K562 (cell line): ENCODE results near the gene HMCES. TPM values are rescaled to one million over a fixed set of nuclear protein-coding genes. Genes with fewer than 3 reads are reported as not detected.

Experiments used
- ATAC-seq: fragments of 200-7000 bp; cut with Tn5 transposase; 3 replicates; pipeline ENCODE4 v1.9.1; 2020; ENCODE audit warnings: moderate library complexity
- BruUV-seq: library from RNA; stranded (reverse); fragments of 400-500 nt; replicated peaks from 2 replicates; lab custom pipeline; 2021; lab: Mats Ljungman, UMichigan
- CTCF ChIA-PET: fragments of 300-600 bp; formaldehyde crosslinking; extraction: SDS; loops from one replicate; lab custom pipeline; 2021; ENCODE audit warnings: low intra/inter-chr PET ratio; lab: Yijun Ruan, JAX
- POLR2A ChIA-PET: fragments of 300-600, 350-650 bp; sonication (Branson Sonifier 250); formaldehyde crosslinking; extraction: SDS; loops from one replicate; lab custom pipeline; 2021; ENCODE audit warnings: antibody characterized with exemption, inconsistent platforms; lab: Yijun Ruan, JAX
- DNase-seq, 4 experiments: peaks; one replicate each; pipeline versions ENCODE4 v3.0.0 to v3.0.0-alpha.2; 2011 to 2018; ENCODE audit warnings: low spot score in 3 of 4, mixed read lengths in 3 of 4; ENCODE audit errors: extremely low read depth in 1 of 4
- FAIRE-seq: peaks from 2 replicates; lab custom pipeline; 2011; peaks lifted over from hg19 to GRCh38; lab: Jason Lieb, UNC
- H2AFZ ChIP-seq: 2 replicates; pipeline ENCODE4 v1.6.0; 2011; ENCODE audit warnings: low read depth, low read length, control low read depth, inconsistent platforms
- H3K27ac ChIP-seq: fragments of 200-600 bp; 3 replicates; pipeline ENCODE4 v1.8.0; 2011; ENCODE audit warnings: low read depth, mild to moderate bottlenecking, control low read depth, inconsistent platforms, low read length, moderate library complexity, mixed read lengths; ENCODE audit errors: extremely low read depth
- H3K27me3 ChIP-seq, 2 experiments: fragments of 300-600 bp in 1 of 2; 2 replicates in 1 of 2; 3 replicates in 1 of 2; pipeline versions ENCODE4 v1.6.0 to v1.8.0; 2011; ENCODE audit warnings: inconsistent platforms in 2 of 2, low read length in 2 of 2, mild to moderate bottlenecking in 1 of 2, mixed read lengths in 1 of 2, moderate library complexity in 1 of 2; ENCODE audit not compliant: control insufficient read depth in 2 of 2, insufficient read depth in 2 of 2
- H3K36me3 ChIP-seq: fragments of 300-600 bp; 3 replicates; pipeline ENCODE4 v1.8.0; 2011; ENCODE audit warnings: mild to moderate bottlenecking, low read length, inconsistent platforms; ENCODE audit not compliant: control insufficient read depth, insufficient read depth
- H3K4me1 ChIP-seq, 2 experiments: fragments of 200-600 bp in 1 of 2; replicated peaks in 1 of 2; 2 replicates in 1 of 2; 3 replicates in 1 of 2; pipeline versions ENCODE4 v1.5.1 to v1.8.0; 2011; ENCODE audit warnings: inconsistent platforms in 2 of 2, low read length in 2 of 2, mild to moderate bottlenecking in 1 of 2, mixed read lengths in 1 of 2, moderate library complexity in 1 of 2; ENCODE audit not compliant: control insufficient read depth in 2 of 2, insufficient read depth in 2 of 2
- H3K4me2 ChIP-seq: 2 replicates; pipeline ENCODE4 v1.6.1; 2011; ENCODE audit warnings: low read length, control low read depth, inconsistent platforms, mixed read lengths; ENCODE audit not compliant: insufficient read depth
- H3K4me3 ChIP-seq: fragments of 200-600 bp; sonication (generic), shearing (Covaris generic); 2 replicates; pipeline ENCODE4 v1.5.1; 2016; ENCODE audit warnings: control low read depth, inconsistent platforms
- H3K79me2 ChIP-seq: fragments of 200-600 bp; 3 replicates; pipeline ENCODE4 v1.8.0; 2011; ENCODE audit warnings: low read length, inconsistent platforms; ENCODE audit not compliant: control insufficient read depth, insufficient read depth
- H3K9ac ChIP-seq, 2 experiments: 2 replicates each; pipeline versions ENCODE4 v1.6.0 to v1.6.1; 2011; ENCODE audit warnings: low read depth in 2 of 2, low read length in 2 of 2, control low read depth in 1 of 2, inconsistent platforms in 1 of 2, mild to moderate bottlenecking in 1 of 2, mixed read lengths in 1 of 2; ENCODE audit not compliant: insufficient read depth in 1 of 2
- H3K9me1 ChIP-seq: one replicate; pipeline ENCODE4 v1.6.0; 2011; ENCODE audit warnings: inconsistent platforms, mild to moderate bottlenecking, low read length, moderate library complexity; ENCODE audit not compliant: control insufficient read depth, insufficient read depth
- H3K9me3 ChIP-seq: replicated peaks from 2 replicates; pipeline ENCODE4 v1.5.1; 2011; ENCODE audit warnings: low read depth, low read length, inconsistent platforms; ENCODE audit not compliant: control insufficient read depth, insufficient read depth
- H4K20me1 ChIP-seq: replicated peaks from 2 replicates; pipeline ENCODE4 v1.6.1; 2011; ENCODE audit warnings: low read length, inconsistent platforms, mixed read lengths; ENCODE audit not compliant: control insufficient read depth, insufficient read depth
- ATF2 ChIP-seq: sonication (generic); formaldehyde crosslinking; IDR thresholded peaks from 2 replicates; pipeline ENCODE4 v1.8.1; 2022; ENCODE audit warnings: missing genetic modification reagents
- DDX20 ChIP-seq: fragments of 450-650 bp; IDR thresholded peaks from 2 replicates; pipeline ENCODE4 v1.6.1; 2016; ENCODE audit warnings: missing genetic modification characterization, low read depth, mild to moderate bottlenecking, missing compliant biosample characterization, moderate library complexity
- JUND ChIP-seq, 2 experiments: IDR thresholded peaks; 2 replicates in 1 of 2; 3 replicates in 1 of 2; pipeline ENCODE4 v1.6.1; 2011; ENCODE audit warnings: borderline replicate concordance in 2 of 2, low read depth in 2 of 2, low read length in 2 of 2, improper control_type of control experiment in 1 of 2, missing biosample characterization in 1 of 2, missing genetic modification characterization in 1 of 2, missing genetic modification reagents in 1 of 2
- KLF1 ChIP-seq: fragments of 450-650 bp; IDR thresholded peaks from 2 replicates; pipeline ENCODE4 v1.6.1; 2016; ENCODE audit warnings: missing genetic modification characterization, missing compliant biosample characterization
- NBN ChIP-seq: fragments of 450-650 bp; IDR thresholded peaks from 2 replicates; pipeline ENCODE4 v1.6.1; 2016; ENCODE audit warnings: low read depth, mild to moderate bottlenecking
- POLR2G ChIP-seq: fragments of 200-400 bp; formaldehyde crosslinking; IDR thresholded peaks from 2 replicates; pipeline ENCODE4 v1.6.1; 2017; ENCODE audit warnings: low read depth, mild to moderate bottlenecking, antibody characterized with exemption, low read length, moderate library complexity
- RBFOX2 ChIP-seq: fragments of 200-400 bp; formaldehyde crosslinking; IDR thresholded peaks from 2 replicates; pipeline ENCODE4 v1.6.1; 2017; ENCODE audit warnings: low read depth, mild to moderate bottlenecking, low read length, moderate library complexity
- ZNF146 ChIP-seq: IDR thresholded peaks from one replicate; pipeline ENCODE4 v1.6.1; 2018; ENCODE audit warnings: missing compliant biosample characterization; ENCODE audit not compliant: unreplicated experiment
- ZNF239 ChIP-seq: fragments of 250-450 bp; sonication (Bioruptor Pico); IDR thresholded peaks from 2 replicates; pipeline ENCODE4 v1.4.0; 2020; ENCODE audit warnings: mild to moderate bottlenecking
- ZNF75A ChIP-seq: fragments of 450-650 bp; formaldehyde crosslinking; IDR thresholded peaks from 2 replicates; pipeline ENCODE4 v1.4.0; 2020; ENCODE audit warnings: mild to moderate bottlenecking
- WGBS: fragments of 100-300 bp; shearing (Covaris generic); methylation state at CpG from one replicate; pipeline ENCODE4 v1.1.6; 2016; ENCODE audit warnings: low coverage, mixed read lengths; ENCODE audit not compliant: insufficient coverage; ENCODE audit errors: missing lambda C conversion rate; 5-methylcytosine and 5-hydroxymethylcytosine counted together
- in situ Hi-C: fragments of 300-500 bp; cut with MboI; formaldehyde crosslinking; loops from 4 replicates; pipeline ENCODE4 v1.15.0; 2018; ENCODE audit warnings: inconsistent platforms, mixed read lengths
- intact Hi-C: fragments of 100-400 bp; cut with micrococcal nuclease; formaldehyde crosslinking; loops from 2 replicates; pipeline ENCODE4 v1.14.2; 2022
- polyA plus RNA-seq, 8 experiments: library from polyadenylated mRNA; depleted of rRNA in 4 of 8; stranded (reverse) in 5 of 8; unstranded in 3 of 8; fragments of >200 nt; fragmentation: Nextera tagmentation in 2 of 8; fragmentation: Illumina TruSeq in 1 of 8; extraction: Ambion mirVana in 2 of 8; extraction: Trizol in 1 of 8; gene quantifications; 2 replicates each; pipeline versions ENCODE4 v1.2.1 to v1.2.3, GENCODE V29; 2011 to 2014; ENCODE audit warnings: inconsistent platforms in 1 of 8, missing spikeins in 1 of 8
- total RNA-seq, 7 experiments: library from RNA; depleted of rRNA in 6 of 7; stranded (reverse); fragments of >200 nt in 6 of 7; fragmentation: Illumina TruSeq in 2 of 7; extraction: Trizol in 2 of 7; gene quantifications; 2 replicates each; pipeline versions ENCODE4 v1.2.1 to v1.2.3, GENCODE V29; 2011 to 2021; ENCODE audit warnings: low replicate concordance in 1 of 7
- TF ChIP-seq, protein P1 (sequence below): IDR thresholded peaks from 2 replicates; pipeline ENCODE4 v1.6.1; 2011; ENCODE audit not compliant: insufficient read length; ENCODE audit errors: extremely low read depth

The HMCES gene
- total and polyA plus RNA-seq, 9 of the 15 experiments (the other 6 are each of a cell fraction or from before 2014, with no cell fraction given), result 18.8 to 45.3 (median 24.8) TPM

DNA sequence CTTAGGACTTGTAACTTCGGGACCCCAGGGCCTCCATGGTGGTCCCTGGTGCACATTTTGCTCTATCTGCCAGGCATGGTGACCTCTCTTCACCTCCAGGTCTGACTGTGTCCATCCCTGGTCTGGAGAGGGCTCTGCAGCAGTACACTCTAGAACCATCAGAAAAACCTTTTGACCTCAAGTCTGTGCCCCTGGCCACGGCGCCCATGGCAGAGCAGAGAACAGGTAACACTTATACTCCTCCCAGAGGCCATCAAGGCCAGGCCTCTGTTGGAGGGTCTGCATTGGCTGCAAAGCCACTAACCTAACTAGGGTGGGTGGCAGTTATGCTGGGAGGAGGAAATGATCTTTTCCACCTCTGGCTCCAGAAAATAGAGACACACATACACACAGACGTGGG, 10.3 kb upstream of the HMCES start:
- BruUV-seq, result no TSS peak
- H3K4me3 ChIP-seq, result no peak overlapping the region
- no peak overlapping the region for H2AFZ ChIP-seq
- H3K9ac ChIP-seq, result no peak overlapping the region
- FAIRE-seq (no peak), DNase-seq (no peak), ATAC-seq (no peak)
- no peaks in the 10 kb centered on the region for H4K20me1 ChIP-seq
- peaks cover 93% of the 10 kb centered on the region for H3K36me3 ChIP-seq
- no peaks in the 10 kb centered on the region for H3K9me3 ChIP-seq
- no peaks in the 10 kb centered on the region for H3K4me1 ChIP-seq
- intact Hi-C loops (no loop called here), in situ Hi-C loops (no loop called here)
- H3K4me2 ChIP-seq, result no peak overlapping the region
- H3K9me1 ChIP-seq, result no peaks in the 10 kb centered on the region
- ChIA-PET POLR2A (interaction anchor here (2.0 kb wide), 1 partner anchor 17 kb away, joined by 5 read pairs; no protein-coding TSS in a partner anchor), CTCF (no interaction called here)
- no peaks in the 10 kb centered on the region for H3K79me2 ChIP-seq
- no peak overlapping the region for H3K27ac ChIP-seq
- TF ChIP-seq ATF2 (CRISPR knock-in tag) (no peak), DDX20 (tag) (no peak), ZNF75A (no peak), NBN (no peak)
- TF ChIP-seq, all 486 proteins: peak for 0
- H3K27me3 ChIP-seq, result no peaks in the 10 kb centered on the region
- 88% methylated on average over 3 of the region's 4 CpGs for WGBS

GRCh38 chr3:129271674-129272073, 7.0 kb upstream of the HMCES start:
- ATAC-seq (no peak), DNase-seq (no peak), FAIRE-seq (no peak)
- no peaks in the 10 kb centered on the region for H3K9me3 ChIP-seq
- no peaks in the 10 kb centered on the region for H3K79me2 ChIP-seq
- H3K27me3 ChIP-seq, result no peaks in the 10 kb centered on the region
- ChIA-PET CTCF (no interaction called here), POLR2A (interaction anchor here (0.9 to 2.7 kb wide), 3 partner anchors 8 to 22 kb away, joined by 4 to 13 read pairs (median 11); partner anchors contain the start of gene COPG1)
- no peak overlapping the region for H3K4me3 ChIP-seq
- H3K9me1 ChIP-seq, result no peaks in the 10 kb centered on the region
- no peak overlapping the region for H3K27ac ChIP-seq
- no peak overlapping the region for H2AFZ ChIP-seq
- no peaks in the 10 kb centered on the region for H3K4me1 ChIP-seq
- in situ Hi-C loops (no loop called here), intact Hi-C loops (no loop called here)
- WGBS, result 98% methylated on average over 7 of the region's 11 CpGs
- BruUV-seq, result no TSS peak
- no peak overlapping the region for H3K4me2 ChIP-seq
- H3K9ac ChIP-seq, result peak overlapping the region in 1 of 2 experiments; percentile 47; a peak in 1 of 4 replicates
- H4K20me1 ChIP-seq, result no peaks in the 10 kb centered on the region
- H3K36me3 ChIP-seq, result peaks cover 95% of the 10 kb centered on the region
- TF ChIP-seq KLF1 (tag) (no peak), RBFOX2 (peak; percentile 25; the same call in 1 of the 2 replicates), ZNF239 (CRISPR knock-in tag) (no peak), ZNF146 (CRISPR knock-in tag) (no peak), JUND (IDR thresholded peaks at IDR 0.05; ENCODE audit: borderline replicate concordance, low read depth, low read length) (no peak), JUND (tag; IDR thresholded peaks at IDR 0.05; ENCODE audit: borderline replicate concordance, low read depth, low read length) (no peak), POLR2G (peak; percentile 55)
- TF ChIP-seq, protein P1, sequence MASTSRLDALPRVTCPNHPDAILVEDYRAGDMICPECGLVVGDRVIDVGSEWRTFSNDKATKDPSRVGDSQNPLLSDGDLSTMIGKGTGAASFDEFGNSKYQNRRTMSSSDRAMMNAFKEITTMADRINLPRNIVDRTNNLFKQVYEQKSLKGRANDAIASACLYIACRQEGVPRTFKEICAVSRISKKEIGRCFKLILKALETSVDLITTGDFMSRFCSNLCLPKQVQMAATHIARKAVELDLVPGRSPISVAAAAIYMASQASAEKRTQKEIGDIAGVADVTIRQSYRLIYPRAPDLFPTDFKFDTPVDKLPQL, result no peak
